Measurements from ENCODE around the gene LEFTY2. TPM values are rescaled to one million over a fixed set of nuclear protein-coding genes. Genes with fewer than 3 reads are reported as not detected.
"Not testable (repeated sequence)": the region's sequence is repeated elsewhere in the genome, so short reads cannot be mapped to it uniquely, and the experiment has no call there.

The LEFTY2 gene, protein sequence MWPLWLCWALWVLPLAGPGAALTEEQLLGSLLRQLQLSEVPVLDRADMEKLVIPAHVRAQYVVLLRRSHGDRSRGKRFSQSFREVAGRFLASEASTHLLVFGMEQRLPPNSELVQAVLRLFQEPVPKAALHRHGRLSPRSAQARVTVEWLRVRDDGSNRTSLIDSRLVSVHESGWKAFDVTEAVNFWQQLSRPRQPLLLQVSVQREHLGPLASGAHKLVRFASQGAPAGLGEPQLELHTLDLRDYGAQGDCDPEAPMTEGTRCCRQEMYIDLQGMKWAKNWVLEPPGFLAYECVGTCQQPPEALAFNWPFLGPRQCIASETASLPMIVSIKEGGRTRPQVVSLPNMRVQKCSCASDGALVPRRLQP
- 1 to 10 TPM in 10 of 12 donors, not detected in 2; 3.0 to 8.0 (median 4.3) TPM for polyA plus RNA-seq (ENCODE audit: insufficient read length in 12 of 12)
- long read RNA-seq, donor 1, partial matches to known transcripts, result 0 of 1 reads
- long read RNA-seq, donor 1, other reads (novel, unspliced or antisense), result 0 of 1 reads
- long read RNA-seq, donor 2, partial matches to known transcripts, result 0 of 4 reads
- long read RNA-seq, donor 2, other reads (novel, unspliced or antisense), result 0 of 4 reads
- long read RNA-seq, donor 3, partial matches to known transcripts, result 0 of 1 reads
- long read RNA-seq, donor 3, other reads (novel, unspliced or antisense), result 0 of 1 reads
- long read RNA-seq, donor 4, result 0 reads
- long read RNA-seq, donor 5, partial matches to known transcripts, result 0 of 3 reads
- long read RNA-seq, donor 5, other reads (novel, unspliced or antisense), result 0 of 3 reads
- long read RNA-seq, donor 6, partial matches to known transcripts, result 0 of 1 reads
- long read RNA-seq, donor 6, other reads (novel, unspliced or antisense), result 0 of 1 reads
- long read RNA-seq, donor 7, result 0 reads
- long read RNA-seq, donor 8, transcript LEFTY2-201 (4 exons, 2,287 nt), result major isoform, 5 of 5 reads
- long read RNA-seq, donor 8, partial matches to known transcripts, result 0 of 5 reads
- long read RNA-seq, donor 8, other reads (novel, unspliced or antisense), result 0 of 5 reads
- long read RNA-seq, donor 9, partial matches to known transcripts, result 0 of 4 reads
- long read RNA-seq, donor 9, other reads (novel, unspliced or antisense), result 0 of 4 reads
- long read RNA-seq, donor 10, transcript LEFTY2-201 (4 exons, 2,287 nt), result major isoform, 5 of 5 reads
- long read RNA-seq, donor 10, partial matches to known transcripts, result 0 of 5 reads
- long read RNA-seq, donor 10, other reads (novel, unspliced or antisense), result 0 of 5 reads
- long read RNA-seq, donor 11, partial matches to known transcripts, result 0 of 1 reads
- long read RNA-seq, donor 11, other reads (novel, unspliced or antisense), result 0 of 1 reads

DNA sequence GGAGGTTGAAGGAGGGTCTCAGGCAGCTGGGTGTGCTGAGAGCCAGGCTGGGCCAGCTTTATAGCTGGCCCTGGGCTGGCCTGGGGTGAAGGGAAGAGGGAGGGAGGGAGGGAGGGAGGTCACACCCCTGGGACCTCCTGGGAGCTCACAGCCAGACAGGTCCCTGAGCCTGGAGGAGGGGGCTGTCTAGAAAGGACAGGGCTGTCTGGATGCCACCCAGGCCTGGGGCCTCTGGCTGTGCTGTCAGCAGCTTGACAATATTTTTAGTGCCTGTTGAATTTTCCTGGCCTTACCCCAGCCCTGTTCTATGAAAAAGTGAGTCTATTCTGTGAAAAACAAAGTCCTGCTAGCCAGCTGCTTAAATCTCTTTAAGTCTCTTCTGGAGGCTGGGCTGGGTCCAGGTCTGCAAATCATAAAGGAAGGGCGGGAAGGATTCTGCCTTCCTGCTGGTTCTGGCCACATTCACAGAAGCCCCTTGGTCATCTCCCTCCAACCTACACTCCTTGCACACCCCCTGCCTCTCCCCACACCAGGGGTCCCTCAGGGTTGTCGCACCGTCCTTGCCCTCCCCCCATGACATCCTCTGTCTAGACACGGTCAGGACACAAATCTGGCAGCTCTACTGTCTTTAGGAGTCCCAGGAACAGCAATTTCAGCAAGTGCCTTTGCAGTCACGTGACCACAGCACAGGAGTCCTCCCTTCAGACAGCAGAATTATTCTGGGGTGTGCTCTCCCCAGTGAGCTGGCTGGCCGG lies at the start of gene LEFTY2:
LEFTY2 (minus strand) TSS at position 34 of the 755 bp plus-strand sequence. CDS start 80 bp downstream, outside the sequence.
- DNase-seq, result peak; percentile 86

- DNase-seq, result peak; percentile 35
Observed at GRCh38 chr1:225987491-225988316, 46.7 kb upstream of the LEFTY2 start.

- DNase-seq, result no peak
Observed at GRCh38 chr1:225981714-225982113, 40.7 kb upstream of the LEFTY2 start.

GRCh38 chr1:225980005-225980836 lies 39.2 kb upstream of the LEFTY2 start:
- no peak for DNase-seq

DNA sequence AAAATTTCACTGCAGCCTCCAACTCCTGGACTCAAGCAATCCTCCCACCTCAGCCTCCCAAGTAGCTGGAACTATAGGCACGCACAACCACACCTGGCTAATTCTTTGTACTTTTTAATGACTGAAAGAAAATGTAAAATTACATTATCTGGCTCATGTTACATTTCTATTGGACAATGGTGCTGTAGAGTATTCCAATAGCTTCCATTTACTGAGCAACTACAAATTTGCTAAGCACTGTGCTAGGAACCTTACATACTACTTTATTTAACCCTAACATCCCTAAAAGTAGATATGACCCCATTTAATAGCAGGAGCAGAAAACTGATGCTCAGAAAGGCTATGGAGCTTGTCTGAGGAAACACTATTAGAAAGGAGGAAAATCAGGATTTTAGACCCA lies 38.4 kb upstream of the LEFTY2 start:
- DNase-seq, result no peak

DNA sequence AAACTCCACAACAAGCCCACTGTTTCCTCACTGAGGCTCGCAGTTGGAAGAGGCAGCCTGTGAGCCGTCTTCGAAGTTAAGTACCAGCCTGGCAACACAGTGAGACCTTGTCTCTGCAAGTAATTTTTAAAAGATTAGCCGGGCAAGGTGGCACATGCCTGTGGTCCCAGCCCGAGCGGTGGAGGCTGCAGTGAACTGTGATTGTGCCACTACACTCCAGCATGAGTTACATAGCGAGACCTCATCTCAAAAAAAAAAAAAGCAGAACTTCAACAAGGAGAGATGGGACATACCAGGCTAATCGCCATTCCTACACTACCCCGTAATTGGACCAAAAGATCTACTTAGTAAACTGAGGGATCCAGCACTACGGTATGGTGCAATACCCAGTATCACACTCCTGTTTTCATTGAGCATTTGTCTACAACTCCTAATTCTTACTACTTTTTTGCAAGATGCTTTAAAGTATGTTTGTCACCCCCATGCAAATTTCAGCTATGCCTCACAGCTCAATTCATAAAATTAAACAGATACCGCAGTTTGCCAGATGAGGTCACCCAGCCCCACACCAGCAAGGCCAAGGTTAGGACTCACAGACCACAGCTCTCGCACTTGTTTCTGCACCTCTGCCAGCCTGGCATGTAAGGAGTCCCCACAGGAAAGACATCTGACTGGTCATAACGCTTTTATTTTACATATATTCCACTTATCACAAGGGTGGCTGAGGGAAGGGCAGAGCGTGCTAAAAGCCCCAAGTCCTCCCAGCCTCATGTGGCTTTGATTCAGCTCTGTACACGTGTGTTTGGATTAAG lies 37.1 kb upstream of the LEFTY2 start:
- DNase-seq, result no peak

DNA sequence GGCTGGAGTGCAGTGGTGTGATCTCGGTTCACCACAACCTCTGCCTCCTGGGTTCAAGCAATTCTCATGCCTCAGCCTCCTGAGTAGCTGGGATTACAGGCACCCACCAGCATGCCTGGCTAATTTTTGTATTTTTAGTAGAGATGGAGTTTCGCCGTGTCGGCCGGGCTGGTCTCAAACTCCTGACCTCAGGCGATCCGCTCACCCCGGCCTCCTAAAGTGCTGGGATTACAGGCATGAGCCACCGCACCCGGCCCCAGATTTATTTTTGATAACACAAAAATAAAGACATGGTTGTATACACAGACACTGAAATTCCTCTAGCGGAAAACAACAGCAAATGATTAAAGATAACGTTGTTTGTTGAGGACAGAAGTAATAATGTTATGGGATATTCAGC lies 34.1 kb upstream of the LEFTY2 start:
- DNase-seq, result not testable (repeated sequence)

DNA sequence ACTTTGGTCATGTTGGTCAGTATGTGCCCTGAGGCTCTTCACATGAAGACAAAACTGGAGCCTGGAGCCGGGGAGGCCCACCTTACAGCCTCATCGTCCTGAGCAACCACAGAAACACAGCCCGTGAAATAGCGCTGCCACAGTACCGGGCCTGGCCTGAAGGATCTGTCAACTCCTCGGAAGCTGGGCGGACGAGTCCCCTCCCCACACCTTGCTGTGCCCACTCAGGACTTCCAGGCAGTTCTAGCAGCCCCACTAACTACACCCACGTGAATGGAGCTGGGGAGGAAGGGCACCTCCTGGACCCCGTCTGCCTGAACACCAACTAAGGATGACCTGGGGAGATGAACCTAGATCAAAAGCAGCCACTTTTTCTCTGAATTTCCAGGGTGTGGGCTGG lies 33.4 kb upstream of the LEFTY2 start:
- no peak for DNase-seq

DNA sequence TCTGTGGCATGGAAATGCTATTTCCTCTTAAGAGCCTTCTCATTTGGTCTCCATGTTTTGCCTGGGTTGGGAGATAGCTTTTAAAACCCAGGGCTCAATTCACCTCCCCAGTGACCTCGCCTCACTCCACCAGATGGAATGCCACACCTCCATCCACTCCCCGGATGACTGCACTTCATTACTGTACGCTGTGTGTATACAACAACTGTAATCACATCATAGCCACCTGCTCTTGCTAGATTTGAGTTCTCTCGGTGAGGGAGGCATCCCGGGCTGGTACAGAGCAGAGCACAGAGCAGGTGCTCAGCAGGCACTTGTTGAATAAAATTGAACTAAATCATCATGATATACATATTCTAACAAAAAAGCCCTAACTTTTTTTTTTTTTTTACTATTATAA lies 32.1 kb upstream of the LEFTY2 start:
- DNase-seq, result no peak

DNA sequence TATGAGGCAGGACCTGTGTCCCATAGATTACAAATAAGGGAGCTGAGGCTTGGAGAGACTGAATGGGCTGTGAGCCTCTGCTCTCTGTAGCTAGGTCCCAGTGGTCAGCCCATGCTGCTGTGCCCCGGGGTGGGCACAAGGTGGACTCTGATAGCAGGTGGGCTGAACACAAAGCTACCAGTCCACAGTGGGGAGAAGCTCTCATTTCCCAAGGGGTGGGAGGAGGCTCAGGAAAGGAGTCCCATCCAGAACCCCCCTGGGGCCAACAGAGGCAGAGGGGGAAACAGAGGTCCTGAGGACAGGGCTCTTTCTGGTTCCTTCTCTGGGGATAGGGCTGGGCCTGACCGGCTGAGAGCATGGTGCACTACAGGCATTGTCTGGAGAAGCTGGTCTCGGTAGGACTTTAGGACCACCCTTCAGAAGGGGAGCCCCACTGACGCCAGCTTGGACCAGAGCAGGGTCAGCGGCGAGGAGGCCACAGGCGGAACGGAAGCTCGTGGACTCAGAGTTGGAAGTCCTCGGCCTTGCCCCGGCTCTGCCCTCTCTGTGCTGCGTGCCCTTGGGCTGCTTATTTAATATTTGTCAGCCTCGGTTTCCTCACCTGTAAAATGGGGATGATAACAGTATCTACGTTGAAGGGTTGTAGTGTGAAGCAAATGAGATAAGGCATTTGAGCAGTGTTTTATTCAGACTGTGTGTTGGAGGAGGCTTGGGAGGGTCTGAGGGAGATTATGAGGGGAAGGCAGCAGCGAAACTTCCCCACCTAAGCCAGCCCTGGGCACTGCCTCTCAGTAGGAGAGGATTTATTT lies 31.5 kb upstream of the LEFTY2 start:
- DNase-seq, result no peak

DNA sequence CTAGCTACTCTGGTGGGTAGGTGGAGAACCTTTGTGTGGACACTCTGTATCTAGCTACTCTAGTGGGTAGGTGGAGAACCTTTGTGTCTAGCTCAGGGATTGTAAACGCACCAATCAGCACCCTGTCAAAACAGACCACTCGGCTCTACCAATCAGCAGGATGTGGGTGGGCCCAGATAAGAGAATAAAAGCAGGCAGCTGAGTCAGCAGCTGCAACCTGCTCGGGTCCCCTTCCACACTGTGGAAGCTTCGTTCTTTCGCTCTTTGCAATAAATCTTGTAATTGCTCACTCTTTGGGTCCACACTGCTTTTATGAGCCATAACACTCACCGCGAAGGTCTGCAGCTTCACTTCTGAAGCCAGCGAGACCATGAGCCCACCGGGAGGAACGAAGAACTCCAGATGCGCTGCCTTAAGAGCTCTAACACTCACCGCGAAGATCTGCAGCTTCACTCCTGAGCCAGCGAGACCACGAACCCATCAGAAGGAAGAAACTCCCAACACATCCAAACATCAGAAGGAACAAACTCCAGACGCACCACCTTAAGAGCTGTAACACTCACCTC lies 29.7 kb upstream of the LEFTY2 start:
- not testable (repeated sequence) for DNase-seq

GRCh38 chr1:225969751-225970150 lies 28.7 kb upstream of the LEFTY2 start:
- not testable (repeated sequence) for DNase-seq

- no peak for DNase-seq
Observed at GRCh38 chr1:225965231-225965630, 24.2 kb upstream of the LEFTY2 start.

GRCh38 chr1:225963735-225964530 lies 22.9 kb upstream of the LEFTY2 start:
- DNase-seq, result no peak

DNA sequence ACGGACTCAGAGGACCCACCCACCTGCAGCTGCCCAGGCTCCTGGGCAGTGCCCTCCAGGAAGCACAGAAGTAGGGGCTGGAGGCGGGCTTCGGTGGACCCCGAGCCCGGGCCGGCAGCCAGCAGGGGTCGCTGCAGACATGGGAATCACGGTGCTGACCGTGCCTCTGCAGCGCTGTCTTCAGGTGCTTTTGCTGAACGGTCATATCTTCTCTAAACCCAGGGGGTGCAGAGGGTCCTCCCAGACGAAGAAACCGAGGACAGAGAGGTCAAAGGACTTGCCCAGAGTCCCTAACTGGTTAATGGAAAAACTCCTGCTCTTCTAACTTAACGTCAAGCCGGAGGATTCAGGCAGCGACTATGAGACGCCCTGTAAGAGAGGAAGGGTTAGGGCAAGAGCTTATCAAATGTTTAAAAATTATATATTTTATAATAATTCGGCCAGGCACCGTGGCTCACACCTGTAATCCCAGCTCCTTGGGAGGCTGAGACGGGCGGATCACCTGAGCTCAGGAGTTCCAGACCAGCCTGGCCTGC lies 21.5 kb upstream of the LEFTY2 start:
- no peak for DNase-seq

Measured in muscle of arm (tissue), 14 donors.